HG03558 (cell line): Measurements from ENCODE around the gene DDOST.
"Not testable (repeated sequence)": the region's sequence is repeated elsewhere in the genome, so short reads cannot be mapped to it uniquely, and the experiment has no call there.

Experiments
- ATAC-seq: cut with Tn5 transposase; IDR thresholded peaks from one replicate; pipeline ENCODE4 v1.9.1; 2021; ENCODE audit warnings: moderate number of reproducible peaks; ENCODE audit not compliant: unreplicated experiment; ENCODE audit errors: extremely low read depth

Gene DDOST

GRCh38 chr1:20632386-20632785 lies 28.8 kb downstream of the DDOST start:
- ATAC-seq: no peak

GRCh38 chr1:20630729-20631128 lies 30.4 kb downstream of the DDOST start:
- no peak for ATAC-seq

GRCh38 chr1:20626524-20626923 lies 34.6 kb downstream of the DDOST start:
- ATAC-seq: no peak

DNA sequence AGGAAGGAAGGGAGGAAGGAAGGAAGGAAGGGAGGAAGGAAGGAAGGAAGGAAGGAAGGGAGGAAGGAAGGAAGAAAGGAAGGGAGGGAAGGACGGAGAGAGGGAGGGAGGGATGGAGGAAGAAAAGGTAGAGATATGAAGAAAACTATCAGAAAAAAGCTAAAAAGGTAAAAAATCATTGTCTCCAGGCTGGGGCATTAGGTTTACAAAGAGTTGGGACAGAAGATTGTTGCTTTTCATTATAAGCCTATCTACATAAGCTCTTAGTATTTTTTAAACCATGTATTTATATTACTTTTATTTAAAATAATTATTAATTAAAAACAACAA lies 35.1 kb downstream of the DDOST start:
- ATAC-seq: no peak

DNA sequence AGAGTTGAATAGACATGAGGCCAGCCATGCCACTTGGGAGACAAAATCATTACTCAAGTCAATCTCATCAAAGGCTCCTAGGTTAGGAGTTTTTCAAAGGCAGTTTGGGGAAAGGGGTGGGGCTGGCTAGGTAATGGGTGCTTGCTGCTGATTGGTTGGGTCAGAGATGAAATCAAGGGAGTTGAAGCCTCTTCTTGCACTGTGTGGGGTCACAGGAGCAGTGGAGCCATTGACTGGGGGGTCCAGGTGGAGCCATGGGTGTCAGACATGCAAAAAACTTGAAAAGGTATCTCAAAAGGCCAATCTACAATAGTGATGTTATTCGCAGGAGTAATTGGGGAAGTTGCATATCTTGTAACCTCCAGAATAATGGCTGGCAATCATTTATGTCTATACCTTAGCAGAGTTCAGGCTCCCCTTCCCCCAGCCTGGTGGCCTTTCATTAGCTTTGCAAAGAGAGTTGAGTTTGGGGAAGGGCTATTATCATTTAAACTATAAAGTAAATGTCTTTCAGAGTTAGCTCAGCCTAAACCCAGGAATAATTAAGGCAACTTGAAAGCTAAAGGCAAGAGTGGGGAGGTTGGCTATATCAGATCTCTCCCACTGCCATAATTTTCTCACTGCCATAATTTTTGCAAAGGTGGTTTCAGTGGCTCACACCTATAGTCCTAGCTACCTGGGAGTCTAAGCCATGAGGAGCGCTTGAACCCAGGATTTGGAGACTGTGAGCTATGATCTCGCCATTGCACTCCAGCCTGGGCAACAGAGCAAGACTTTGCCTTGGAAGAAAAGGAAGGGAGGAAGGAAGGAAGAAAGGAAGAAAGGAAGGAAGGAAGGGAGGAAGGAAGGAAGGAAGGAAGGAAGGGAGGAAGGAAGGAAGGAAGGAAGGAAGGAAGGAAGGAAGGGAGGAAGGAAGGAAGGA lies 35.7 kb downstream of the DDOST start:
- ATAC-seq: no peak

- ATAC-seq: no peak
These were observed 36.5 kb downstream of the DDOST start for GRCh38 chr1:20624709-20625108.

- ATAC-seq: no peak
These were observed 40.2 kb downstream of the DDOST start for GRCh38 chr1:20621012-20621411.

DNA sequence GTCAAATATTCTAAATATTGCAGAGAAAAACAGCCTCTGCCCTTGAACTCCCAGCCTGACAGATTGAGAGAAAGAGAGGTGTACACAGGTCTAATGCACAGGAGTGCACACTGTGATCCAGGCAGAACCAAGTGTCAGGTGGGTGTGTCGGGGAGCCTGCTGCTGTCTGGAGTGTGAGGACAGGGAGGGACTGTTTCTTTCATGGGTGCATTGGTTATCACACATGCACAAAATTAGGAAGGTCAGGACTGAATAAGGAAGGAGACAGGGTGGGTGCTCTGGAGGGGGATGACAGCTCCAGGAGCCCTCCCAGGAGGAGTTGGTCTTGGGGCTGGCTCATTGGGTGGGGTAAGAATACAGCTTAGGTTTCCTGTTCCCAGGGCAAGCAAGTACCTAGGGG lies 41.2 kb downstream of the DDOST start:
- no peak for ATAC-seq

- ATAC-seq: no peak
These were observed 42.6 kb downstream of the DDOST start for GRCh38 chr1:20618550-20618949.

DNA sequence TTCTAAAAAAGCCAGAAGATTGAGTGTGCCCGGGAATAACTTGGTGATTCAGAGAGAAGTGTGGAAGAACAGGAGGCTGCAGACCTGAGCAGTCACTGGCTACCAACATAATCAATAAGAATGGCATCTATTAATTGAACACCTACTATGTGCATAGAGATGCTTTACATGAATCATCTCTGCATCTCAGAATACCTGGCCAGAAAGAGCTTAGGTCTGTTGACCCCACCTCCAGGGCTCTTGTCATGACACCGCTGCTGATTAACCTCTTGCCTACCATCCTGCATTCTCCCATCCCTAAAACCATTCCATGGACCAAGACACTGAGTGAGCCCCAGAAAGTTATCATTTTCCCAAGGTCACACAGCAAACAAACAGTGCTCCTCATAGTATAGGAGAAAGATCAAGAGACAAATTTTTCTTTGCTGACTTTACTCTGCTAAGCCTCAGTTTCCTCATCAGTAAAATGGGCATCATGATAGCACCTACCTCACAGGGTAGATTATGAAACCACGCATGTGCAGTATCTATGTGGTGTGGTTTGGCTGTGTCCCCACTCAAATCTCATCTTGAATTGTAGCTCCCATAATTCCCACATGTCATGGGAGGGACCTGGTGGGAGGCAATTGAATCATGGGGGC lies 44.2 kb downstream of the DDOST start:
- ATAC-seq: no peak

- ATAC-seq: no peak
These were observed 45.0 kb downstream of the DDOST start for GRCh38 chr1:20615946-20616846.

DNA sequence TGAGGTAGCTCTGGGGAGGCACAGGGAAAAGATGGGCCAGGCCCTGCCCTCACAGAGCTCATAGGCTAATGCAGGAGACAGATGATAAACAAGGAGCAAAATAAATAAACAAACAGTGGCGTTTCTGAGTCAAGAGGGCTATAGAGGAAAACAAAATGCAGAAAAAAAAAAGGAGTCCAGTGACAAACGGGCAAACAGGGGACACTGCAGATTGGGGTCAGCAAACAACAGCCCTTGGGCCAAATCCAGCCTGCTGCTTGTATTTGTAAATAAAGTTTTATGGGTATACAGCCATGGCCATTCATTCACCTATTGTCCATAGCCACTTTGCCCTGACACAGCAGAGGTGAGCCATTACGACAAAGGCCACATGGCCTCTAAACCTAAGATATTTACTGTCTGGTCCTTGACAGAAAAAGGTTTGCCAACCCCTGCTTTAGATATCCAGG lies 47.0 kb downstream of the DDOST start:
- no peak for ATAC-seq

DNA sequence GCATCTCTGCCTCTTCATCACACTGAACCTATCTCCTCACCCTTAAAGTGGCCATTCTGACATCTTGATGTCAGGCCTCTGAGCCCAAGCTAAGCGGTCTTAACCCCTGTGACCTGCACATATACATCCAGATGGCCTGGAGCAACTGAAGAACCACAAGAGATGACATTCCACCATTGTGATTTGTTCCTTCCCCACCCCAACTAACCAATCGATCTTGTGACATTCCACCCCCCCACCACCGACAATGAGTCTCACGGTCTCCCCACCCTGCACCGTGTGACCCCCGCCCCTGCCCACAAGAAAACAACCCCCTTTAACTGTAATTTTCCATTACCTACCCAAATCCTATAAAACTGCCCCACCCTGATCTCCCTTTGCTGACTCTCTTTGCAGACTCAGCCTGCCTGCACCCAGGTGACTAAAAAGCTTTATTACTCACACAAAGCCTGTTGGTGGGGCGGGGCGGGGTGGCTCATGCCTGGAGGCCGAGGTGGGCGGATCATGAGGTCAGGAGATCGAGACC lies 48.9 kb downstream of the DDOST start:
- no peak for ATAC-seq

DNA sequence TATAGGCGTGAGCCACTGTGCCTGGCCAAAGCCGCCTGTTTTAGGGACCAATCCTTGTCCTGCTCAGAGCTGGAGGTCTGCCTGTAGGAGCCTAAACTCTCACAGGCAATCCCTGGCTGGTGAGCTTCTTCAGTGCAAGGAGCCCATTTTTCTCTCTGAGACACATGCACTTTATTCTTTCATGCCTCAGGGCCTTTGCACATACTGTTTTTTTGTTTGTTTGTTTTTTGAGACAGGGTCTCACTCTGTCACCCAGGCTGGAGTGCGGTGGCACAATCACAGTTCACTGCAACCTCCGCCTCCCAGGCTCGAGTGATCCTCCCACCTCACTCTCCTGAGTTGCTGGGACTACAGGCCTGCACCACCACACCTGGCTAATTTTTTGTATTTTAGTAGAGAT lies 49.5 kb downstream of the DDOST start:
- ATAC-seq: no peak

- ATAC-seq: no peak
These were observed 50.2 kb downstream of the DDOST start for GRCh38 chr1:20610970-20611369.

GRCh38 chr1:20609541-20609940 lies 51.6 kb downstream of the DDOST start:
- ATAC-seq: no peak

DNA sequence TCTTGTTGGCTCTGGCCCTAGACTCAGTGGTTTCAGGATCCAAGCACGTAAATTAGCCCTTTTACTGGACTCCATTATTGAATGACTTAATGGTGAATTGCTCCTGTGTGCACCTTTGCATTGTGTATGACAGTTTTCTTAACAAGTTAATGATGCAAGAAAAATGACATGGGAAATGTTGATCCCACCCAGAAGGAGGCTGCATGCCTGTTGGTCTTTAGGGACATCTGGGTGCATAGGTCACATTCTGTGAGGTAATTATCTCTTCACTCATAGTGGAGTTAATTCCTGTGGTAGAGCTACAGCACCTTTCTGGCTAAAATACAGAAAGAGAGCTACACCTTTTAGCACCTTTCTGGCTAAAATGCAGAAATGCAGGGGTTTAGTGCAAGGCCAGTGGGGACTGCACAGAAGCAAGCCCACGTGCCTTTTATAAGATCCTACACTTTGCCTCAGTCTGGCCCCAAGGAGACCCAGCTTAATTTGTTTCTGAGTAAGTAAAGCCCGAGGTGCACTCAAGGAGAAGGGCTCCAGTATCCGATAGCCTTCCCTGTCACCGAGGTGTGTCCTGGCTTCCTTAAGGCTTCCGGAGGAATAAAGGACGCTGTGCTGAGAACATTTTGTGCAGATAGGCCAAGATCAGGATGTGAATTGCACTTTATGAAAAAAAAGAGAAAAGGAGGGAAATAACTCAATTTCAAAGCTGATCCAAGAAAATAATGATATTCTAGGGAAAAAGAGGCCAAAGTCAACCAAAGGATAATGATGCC lies 54.2 kb downstream of the DDOST start:
- not testable (repeated sequence) for ATAC-seq

DNA sequence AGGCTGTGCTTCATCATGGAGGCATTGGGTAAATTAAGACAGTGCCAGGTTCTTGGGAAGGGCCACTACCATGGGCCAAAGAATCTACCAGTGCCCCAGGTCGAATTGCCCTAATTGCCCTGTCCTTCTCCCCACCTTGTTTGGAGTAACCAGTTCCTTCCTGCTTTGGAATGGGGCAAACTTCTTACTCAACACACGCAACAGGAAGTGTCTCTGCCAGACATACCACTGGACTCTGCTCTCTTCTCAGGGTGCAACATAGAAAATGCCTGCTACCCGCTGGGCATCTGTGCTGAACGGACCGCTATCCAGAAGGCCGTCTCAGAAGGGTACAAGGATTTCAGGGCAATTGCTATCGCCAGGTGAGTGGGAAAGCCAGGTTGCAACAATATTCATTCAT lies 56.5 kb downstream of the DDOST start:
- ATAC-seq: no peak

DNA sequence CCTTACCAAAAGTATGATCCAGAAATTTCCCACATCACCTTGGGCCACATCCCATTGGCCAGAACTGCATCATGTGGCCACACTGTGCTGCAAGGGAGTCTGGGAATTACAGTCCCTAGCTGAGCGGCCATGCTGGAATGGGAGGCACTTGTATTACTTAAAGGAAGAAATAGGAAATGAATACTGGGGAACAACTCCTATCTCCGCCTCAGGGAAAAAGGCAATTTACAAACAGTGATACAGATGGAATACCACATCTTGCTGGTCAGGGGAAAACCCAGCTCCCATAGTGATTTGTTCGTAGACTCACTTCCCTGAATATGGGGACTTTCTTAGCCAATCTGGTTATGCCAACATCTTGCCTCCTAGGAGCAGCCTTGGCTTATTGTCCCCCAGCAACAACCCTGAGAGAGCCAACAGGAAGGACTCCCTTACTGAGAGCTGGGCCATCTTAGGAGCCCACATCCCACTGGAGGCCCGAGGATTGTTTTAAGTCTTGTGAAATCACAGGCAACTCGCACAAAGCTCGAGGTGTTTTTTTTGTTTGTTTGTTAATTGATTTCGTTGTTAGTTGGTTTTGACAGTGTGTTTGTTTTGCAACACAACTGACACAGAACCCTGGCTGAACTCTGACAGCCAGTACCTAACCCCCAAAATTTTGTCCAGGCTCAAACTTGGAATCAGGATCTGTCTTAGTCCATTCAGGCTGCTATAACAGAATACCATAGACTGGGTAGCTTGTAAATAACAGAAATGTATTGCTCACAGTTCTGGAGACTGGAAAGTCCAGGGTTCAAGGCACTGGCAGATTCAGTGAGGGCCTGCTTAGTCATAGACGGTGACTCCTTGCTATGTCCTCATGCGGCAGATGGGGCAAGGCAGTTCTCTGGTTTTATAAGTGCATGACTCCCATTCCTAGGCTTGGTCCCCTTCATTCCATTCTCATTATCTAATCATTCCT lies 57.4 kb downstream of the DDOST start:
- no peak for ATAC-seq
